GM21576 (cell line): ENCODE measurements around the gene CMPK1.
A peak's percentile ranks its signal among the peaks of the same experiment; 100 is the strongest.
"Not testable (repeated sequence)": the region's sequence is repeated elsewhere in the genome, so short reads cannot be mapped to it uniquely, and the experiment has no call there.

Experiments used
- ATAC-seq: cut with Tn5 transposase; IDR thresholded peaks from one replicate; pipeline ENCODE4 v1.9.1; 2021; ENCODE audit warnings: mild to moderate bottlenecking, moderate library complexity; ENCODE audit not compliant: unreplicated experiment

CMPK1 gene

GRCh38 chr1:47337350-47337749 is 3.8 kb downstream of the CMPK1 start:
- ATAC-seq = no peak

- ATAC-seq = no peak
Observed at GRCh38 chr1:47338249-47339077, 4.9 kb downstream of the CMPK1 start.

GRCh38 chr1:47340227-47340626 is 6.6 kb downstream of the CMPK1 start:
- no peak for ATAC-seq

GRCh38 chr1:47346979-47347378 is 13.4 kb downstream of the CMPK1 start:
- ATAC-seq = not testable (repeated sequence)

- no peak for ATAC-seq
Observed at GRCh38 chr1:47347735-47348134, 14.1 kb downstream of the CMPK1 start.

- ATAC-seq = no peak
Observed at GRCh38 chr1:47348246-47348645, 14.7 kb downstream of the CMPK1 start.

- peak; percentile 67 for ATAC-seq
Observed at GRCh38 chr1:47351305-47351704, 17.7 kb downstream of the CMPK1 start.

GRCh38 chr1:47361380-47361779 is 27.8 kb downstream of the CMPK1 start:
- ATAC-seq = no peak

- ATAC-seq = no peak
Observed at GRCh38 chr1:47362828-47363227, 29.2 kb downstream of the CMPK1 start.

GRCh38 chr1:47367651-47368050 is 34.1 kb downstream of the CMPK1 start:
- ATAC-seq = no peak

GRCh38 chr1:47371016-47371517 is 37.5 kb downstream of the CMPK1 start:
- ATAC-seq = no peak

- ATAC-seq = no peak
Observed at GRCh38 chr1:47374501-47374900, 40.9 kb downstream of the CMPK1 start.

- ATAC-seq = no peak
Observed at GRCh38 chr1:47378147-47378546, 44.6 kb downstream of the CMPK1 start.

GRCh38 chr1:47380699-47381098 is 47.1 kb downstream of the CMPK1 start:
- no peak for ATAC-seq

GRCh38 chr1:47382399-47382983 is 48.9 kb downstream of the CMPK1 start:
- no peak for ATAC-seq

GRCh38 chr1:47384083-47384482 is 50.5 kb downstream of the CMPK1 start:
- ATAC-seq = no peak

GRCh38 chr1:47385020-47385419 is 51.4 kb downstream of the CMPK1 start:
- ATAC-seq = no peak

GRCh38 chr1:47386268-47386667 is 52.7 kb downstream of the CMPK1 start:
- ATAC-seq = no peak

GRCh38 chr1:47388030-47388890 is 54.7 kb downstream of the CMPK1 start:
- no peak for ATAC-seq

GRCh38 chr1:47388891-47389238 is 55.3 kb downstream of the CMPK1 start:
- ATAC-seq = peak; percentile 68

- ATAC-seq = no peak
Observed at GRCh38 chr1:47389731-47390130, 56.1 kb downstream of the CMPK1 start.
